Breast epithelium (tissue), 3 donors: ENCODE measurements around the gene SLC38A10.

Experiments used
- POLR2A ChIP-seq: fragments of 450-650 bp; IDR thresholded peaks from one replicate; pipeline ENCODE4 v1.6.1; 2016; ENCODE audit warnings: antibody characterized with exemption, mild to moderate bottlenecking, moderate library complexity
- POLR2AphosphoS5 ChIP-seq, 3 donors: sonication (generic); formaldehyde crosslinking; IDR thresholded peaks; one replicate each; pipeline ENCODE4 v1.6.1; 2017; ENCODE audit warnings: antibody characterized with exemption in 3 of 3
- TF ChIP-seq, protein P1 (sequence below), 3 donors: fragments of 450-650 bp; IDR thresholded peaks; one replicate each; pipeline ENCODE4 v1.5.1; 2016 to 2017; ENCODE audit warnings: antibody characterized with exemption in 3 of 3, mild to moderate bottlenecking in 3 of 3, moderate library complexity in 3 of 3

DNA sequence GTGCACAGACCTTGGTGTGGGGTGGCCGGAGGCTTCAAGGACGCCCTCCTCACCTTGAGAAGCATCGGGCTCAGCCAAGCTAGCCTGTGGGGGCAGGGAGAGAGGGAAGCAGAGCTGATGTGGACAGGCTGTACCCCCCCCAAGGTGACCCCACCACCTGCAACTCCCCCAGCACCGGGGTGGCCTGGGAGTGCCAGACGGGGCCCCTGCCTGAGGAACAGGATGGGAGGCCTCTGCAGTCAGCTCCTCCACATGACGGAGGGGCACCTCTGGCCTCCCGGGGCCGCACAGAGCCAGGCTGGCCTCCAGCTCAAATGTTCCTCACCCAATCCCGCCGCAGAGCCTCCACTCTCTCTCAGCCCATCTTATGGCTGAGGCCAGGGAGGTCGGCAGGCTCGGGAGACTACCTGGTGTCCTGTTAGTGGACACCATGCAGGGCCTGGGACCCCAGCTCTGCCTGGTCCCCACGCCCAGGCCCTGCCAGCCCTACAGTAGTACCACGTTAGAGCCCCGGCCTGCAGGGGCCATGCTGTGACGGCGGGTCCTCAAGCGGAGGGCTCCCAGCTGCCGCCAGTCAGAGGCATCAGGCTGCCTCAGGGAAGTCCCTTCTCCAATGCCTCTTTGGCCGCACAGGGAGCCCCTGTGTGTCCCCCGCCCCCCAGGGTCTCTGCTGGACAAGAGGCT, 19.4 kb upstream of the SLC38A10 start:
- TF ChIP-seq, protein P1, sequence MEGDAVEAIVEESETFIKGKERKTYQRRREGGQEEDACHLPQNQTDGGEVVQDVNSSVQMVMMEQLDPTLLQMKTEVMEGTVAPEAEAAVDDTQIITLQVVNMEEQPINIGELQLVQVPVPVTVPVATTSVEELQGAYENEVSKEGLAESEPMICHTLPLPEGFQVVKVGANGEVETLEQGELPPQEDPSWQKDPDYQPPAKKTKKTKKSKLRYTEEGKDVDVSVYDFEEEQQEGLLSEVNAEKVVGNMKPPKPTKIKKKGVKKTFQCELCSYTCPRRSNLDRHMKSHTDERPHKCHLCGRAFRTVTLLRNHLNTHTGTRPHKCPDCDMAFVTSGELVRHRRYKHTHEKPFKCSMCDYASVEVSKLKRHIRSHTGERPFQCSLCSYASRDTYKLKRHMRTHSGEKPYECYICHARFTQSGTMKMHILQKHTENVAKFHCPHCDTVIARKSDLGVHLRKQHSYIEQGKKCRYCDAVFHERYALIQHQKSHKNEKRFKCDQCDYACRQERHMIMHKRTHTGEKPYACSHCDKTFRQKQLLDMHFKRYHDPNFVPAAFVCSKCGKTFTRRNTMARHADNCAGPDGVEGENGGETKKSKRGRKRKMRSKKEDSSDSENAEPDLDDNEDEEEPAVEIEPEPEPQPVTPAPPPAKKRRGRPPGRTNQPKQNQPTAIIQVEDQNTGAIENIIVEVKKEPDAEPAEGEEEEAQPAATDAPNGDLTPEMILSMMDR (IDR thresholded peaks at IDR 0.05) = no peak
- TF ChIP-seq POLR2AphosphoS5 (IDR thresholded peaks at IDR 0.05) (no peak), POLR2A (no peak)
